ENCODE data around the gene SYNJ1.

- TF ChIP-seq JUNB (CRISPR knock-in tag; IDR thresholded peaks at IDR 0.05; ENCODE audit: borderline replicate concordance) (no peak), SP1 (IDR thresholded peaks at IDR 0.05) (no peak), SP1 (CRISPR knock-in tag; IDR thresholded peaks at IDR 0.05) (no peak), KLF13 (CRISPR knock-in tag; IDR thresholded peaks at IDR 0.05) (no peak), FOXP4 (CRISPR knock-in tag; IDR thresholded peaks at IDR 0.05) (no peak), GATAD2A (CRISPR knock-in tag; IDR thresholded peaks at IDR 0.05) (no peak), SP4 (CRISPR knock-in tag; IDR thresholded peaks at IDR 0.05) (no peak), ZBTB8A (CRISPR knock-in tag; IDR thresholded peaks at IDR 0.05; ENCODE audit: borderline replicate concordance, low read depth) (no peak), HOXA7 (CRISPR knock-in tag; IDR thresholded peaks at IDR 0.05) (no peak), ETV6 (CRISPR knock-in tag; conservative IDR thresholded peaks at IDR 0.05) (no peak)
These were observed 25.1 kb downstream of the SYNJ1 start for GRCh38 chr21:32702702-32703101.
